Glutamatergic neuron (in vitro differentiated cells): ENCODE measurements around the gene CLK4. TPM values are rescaled to one million over a fixed set of nuclear protein-coding genes. Genes with fewer than 3 reads are reported as not detected.

Experiments used
- DNase-seq: peaks from one replicate; pipeline ENCODE4 v3.0.0; 2022
- H3K27ac Mint-ChIP-seq: one replicate; pipeline ENCODE4 v1.8.0; 2020; ENCODE audit warnings: mild to moderate bottlenecking, mixed read lengths, inconsistent platforms; ENCODE audit not compliant: unreplicated experiment
- H3K27me3 Mint-ChIP-seq: one replicate; pipeline ENCODE4 v1.8.0; 2020; ENCODE audit warnings: mild to moderate bottlenecking, moderate library complexity, mixed read lengths, inconsistent platforms; ENCODE audit not compliant: unreplicated experiment
- H3K36me3 Mint-ChIP-seq: one replicate; pipeline ENCODE4 v1.8.0; 2020; ENCODE audit warnings: mild to moderate bottlenecking, mixed read lengths, inconsistent platforms; ENCODE audit not compliant: unreplicated experiment
- H3K4me1 Mint-ChIP-seq: one replicate; pipeline ENCODE4 v1.8.0; 2020; ENCODE audit warnings: mild to moderate bottlenecking, low read depth, mixed read lengths, inconsistent platforms; ENCODE audit not compliant: unreplicated experiment
- H3K4me3 Mint-ChIP-seq: one replicate; pipeline ENCODE4 v1.8.0; 2020; ENCODE audit warnings: mild to moderate bottlenecking, mixed read lengths, inconsistent platforms; ENCODE audit not compliant: unreplicated experiment
- H3K9me3 Mint-ChIP-seq: one replicate; pipeline ENCODE4 v1.8.0; 2020; ENCODE audit warnings: mild to moderate bottlenecking, moderate library complexity, mixed read lengths, inconsistent platforms; ENCODE audit not compliant: unreplicated experiment
- total RNA-seq: library from RNA; stranded (reverse); fragmentation: NEBNext Ultra II Directional; extraction: Animal tissue kit (Norgen Biotek cat#: 25700); gene quantifications from one replicate; pipeline ENCODE4 v1.2.1, GENCODE V29; 2021; ENCODE audit not compliant: unreplicated experiment
- TF ChIP-seq, protein P1 (sequence below): fragments of 200-600 bp; sonication (generic); IDR thresholded peaks from one replicate; pipeline ENCODE4 v1.5.0; 2021; ENCODE audit not compliant: partially characterized antibody, unreplicated experiment

Gene CLK4
- total RNA-seq, 1 donor from 2014 or later: 29.4 TPM

DNA sequence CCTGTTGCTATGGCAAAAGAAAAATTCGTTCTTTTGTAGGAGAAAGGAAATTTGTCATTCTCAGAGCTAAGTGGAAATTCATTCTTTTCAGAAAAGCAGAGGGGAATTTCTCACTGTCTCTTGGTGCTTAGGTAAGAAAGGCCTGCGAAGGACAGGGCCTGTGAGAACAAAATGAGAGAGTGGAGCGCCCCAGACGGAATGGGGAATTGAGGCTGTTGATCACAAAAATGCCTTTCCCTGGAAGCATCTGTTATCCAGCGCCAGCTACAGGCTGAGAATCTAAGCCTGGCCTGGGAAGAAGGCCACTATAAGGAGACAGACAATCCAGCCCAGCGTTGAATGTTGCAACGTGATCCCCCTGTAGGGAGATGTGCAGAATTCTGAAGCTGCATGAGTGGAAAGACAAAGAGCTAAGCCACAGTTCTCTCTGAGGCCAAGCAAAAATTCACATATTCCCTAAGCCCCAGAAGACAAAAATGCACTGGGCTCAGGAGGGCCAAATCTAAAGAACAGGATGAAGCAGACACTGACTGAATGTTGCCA, 44.8 kb upstream of the CLK4 start:
- H3K4me3 Mint-ChIP-seq: no peak overlapping the region
- H3K36me3 Mint-ChIP-seq: peaks cover 8% of the 10 kb centered on the region
- H3K27me3 Mint-ChIP-seq: no peaks in the 10 kb centered on the region
- no peak overlapping the region for H3K27ac Mint-ChIP-seq
- no peak for DNase-seq
- peaks cover 5% of the 10 kb centered on the region for H3K9me3 Mint-ChIP-seq
- TF ChIP-seq, protein P1, sequence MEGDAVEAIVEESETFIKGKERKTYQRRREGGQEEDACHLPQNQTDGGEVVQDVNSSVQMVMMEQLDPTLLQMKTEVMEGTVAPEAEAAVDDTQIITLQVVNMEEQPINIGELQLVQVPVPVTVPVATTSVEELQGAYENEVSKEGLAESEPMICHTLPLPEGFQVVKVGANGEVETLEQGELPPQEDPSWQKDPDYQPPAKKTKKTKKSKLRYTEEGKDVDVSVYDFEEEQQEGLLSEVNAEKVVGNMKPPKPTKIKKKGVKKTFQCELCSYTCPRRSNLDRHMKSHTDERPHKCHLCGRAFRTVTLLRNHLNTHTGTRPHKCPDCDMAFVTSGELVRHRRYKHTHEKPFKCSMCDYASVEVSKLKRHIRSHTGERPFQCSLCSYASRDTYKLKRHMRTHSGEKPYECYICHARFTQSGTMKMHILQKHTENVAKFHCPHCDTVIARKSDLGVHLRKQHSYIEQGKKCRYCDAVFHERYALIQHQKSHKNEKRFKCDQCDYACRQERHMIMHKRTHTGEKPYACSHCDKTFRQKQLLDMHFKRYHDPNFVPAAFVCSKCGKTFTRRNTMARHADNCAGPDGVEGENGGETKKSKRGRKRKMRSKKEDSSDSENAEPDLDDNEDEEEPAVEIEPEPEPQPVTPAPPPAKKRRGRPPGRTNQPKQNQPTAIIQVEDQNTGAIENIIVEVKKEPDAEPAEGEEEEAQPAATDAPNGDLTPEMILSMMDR: no peak
- H3K4me1 Mint-ChIP-seq: peaks cover 4% of the 10 kb centered on the region

DNA sequence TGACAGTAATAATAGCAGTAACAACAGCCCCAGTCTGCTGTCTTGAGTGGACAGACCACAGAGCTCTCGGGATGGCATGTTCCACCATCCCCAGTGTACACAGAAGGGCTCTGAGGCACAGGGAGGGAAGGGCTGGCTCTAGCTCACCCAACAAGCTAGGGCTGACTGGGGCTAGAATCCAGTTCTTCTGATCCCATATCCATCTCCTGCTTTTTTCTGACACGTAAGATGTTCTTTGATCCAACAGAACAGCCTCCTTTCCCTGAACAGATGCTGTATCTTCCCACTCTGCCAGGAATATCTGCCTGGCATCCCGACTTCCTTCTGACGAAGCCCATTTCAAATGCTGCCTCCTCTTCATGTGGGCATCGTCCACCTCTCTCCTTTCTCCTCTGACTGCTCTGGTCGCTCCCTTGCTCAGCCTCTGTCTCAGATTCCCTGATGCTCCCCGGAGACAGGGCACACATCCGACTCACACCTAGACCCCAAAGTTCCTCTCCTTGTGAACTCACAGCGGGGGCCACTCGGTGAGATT, 43.6 kb upstream of the CLK4 start:
- peaks cover 4% of the 10 kb centered on the region for H3K4me1 Mint-ChIP-seq
- H3K27me3 Mint-ChIP-seq: no peaks in the 10 kb centered on the region
- no peak for DNase-seq
- H3K36me3 Mint-ChIP-seq: peaks cover 8% of the 10 kb centered on the region
- H3K27ac Mint-ChIP-seq: no peak overlapping the region
- peaks cover 5% of the 10 kb centered on the region for H3K9me3 Mint-ChIP-seq
- H3K4me3 Mint-ChIP-seq: no peak overlapping the region
- TF ChIP-seq, protein P1: no peak

DNA sequence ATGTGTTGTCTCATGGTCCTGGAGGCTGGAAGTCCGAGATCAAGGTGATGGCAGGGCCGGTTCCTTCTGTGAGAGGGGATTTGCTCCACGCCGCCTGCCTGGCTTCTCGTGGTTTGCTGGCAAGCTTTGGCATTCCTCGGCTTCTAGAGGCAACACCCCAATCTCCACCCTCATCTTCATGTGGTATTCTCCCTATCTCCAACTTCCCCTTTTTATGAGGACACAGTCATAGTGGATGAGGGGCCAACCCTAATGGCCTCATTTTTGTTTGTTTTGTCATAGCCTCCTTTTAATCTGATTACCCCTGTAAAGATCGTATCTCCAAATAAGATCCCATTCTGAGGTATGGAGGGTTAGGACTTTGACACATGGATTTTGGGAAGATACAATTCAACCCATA, 41.7 kb upstream of the CLK4 start:
- Mint-ChIP-seq H3K4me1 (peaks cover 4% of the 10 kb centered on the region), H3K4me3 (no peak overlapping the region), H3K36me3 (peaks cover 8% of the 10 kb centered on the region), H3K27me3 (no peaks in the 10 kb centered on the region), H3K27ac (no peak overlapping the region), H3K9me3 (peaks cover 8% of the 10 kb centered on the region)
- TF ChIP-seq, protein P1: no peak
- no peak for DNase-seq

DNA sequence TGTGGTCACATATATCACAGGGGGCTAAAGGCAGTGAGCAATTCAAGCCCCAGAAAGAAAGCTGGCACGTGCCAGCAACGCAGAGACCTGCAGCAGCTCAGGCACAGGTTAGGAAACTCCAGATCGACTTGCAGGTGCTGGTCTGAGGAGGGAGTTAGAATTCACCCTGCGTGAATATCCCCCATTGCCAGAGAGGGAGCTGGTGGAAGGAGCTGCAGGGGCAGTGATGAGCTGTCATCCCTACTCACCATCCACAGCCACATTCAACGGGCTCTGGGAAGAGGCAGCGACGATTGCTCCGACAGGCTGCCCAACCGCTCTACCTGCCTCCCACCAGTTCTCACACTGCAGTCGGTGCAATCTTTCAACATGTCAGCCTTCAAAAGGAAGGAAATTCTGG, 40.8 kb upstream of the CLK4 start:
- no peak overlapping the region for H3K27ac Mint-ChIP-seq
- peaks cover 8% of the 10 kb centered on the region for H3K9me3 Mint-ChIP-seq
- H3K27me3 Mint-ChIP-seq: no peaks in the 10 kb centered on the region
- peaks cover 8% of the 10 kb centered on the region for H3K36me3 Mint-ChIP-seq
- TF ChIP-seq, protein P1: no peak
- no peak overlapping the region for H3K4me3 Mint-ChIP-seq
- no peak for DNase-seq
- peaks cover 4% of the 10 kb centered on the region for H3K4me1 Mint-ChIP-seq

DNA sequence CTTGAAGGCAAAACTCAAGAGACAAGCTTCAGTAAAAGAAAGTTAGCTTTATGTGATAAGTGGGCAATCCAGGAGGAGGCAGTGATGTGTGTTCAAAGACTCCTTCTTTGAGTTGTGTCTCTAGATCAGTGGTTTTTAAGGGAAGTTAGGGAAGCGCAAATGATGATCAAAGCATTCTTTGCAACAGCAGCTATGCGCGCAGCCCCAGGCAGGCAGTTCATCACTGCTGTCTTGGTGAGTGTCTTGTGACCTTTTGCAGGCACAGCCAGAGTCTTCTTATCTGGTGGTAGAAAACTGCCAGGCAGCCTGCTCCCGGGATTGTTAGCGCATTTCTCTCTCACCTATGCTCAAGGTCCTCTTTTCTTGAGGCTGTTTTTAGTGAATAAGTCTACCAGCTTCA, 40.3 kb upstream of the CLK4 start:
- DNase-seq: no peak
- peaks cover 8% of the 10 kb centered on the region for H3K9me3 Mint-ChIP-seq
- peaks cover 3% of the 10 kb centered on the region for H3K4me1 Mint-ChIP-seq
- H3K27ac Mint-ChIP-seq: no peak overlapping the region
- H3K27me3 Mint-ChIP-seq: no peaks in the 10 kb centered on the region
- H3K36me3 Mint-ChIP-seq: peaks cover 8% of the 10 kb centered on the region
- TF ChIP-seq, protein P1: no peak
- H3K4me3 Mint-ChIP-seq: no peak overlapping the region
